Adrenal gland (tissue), 5 donors: Measurements from ENCODE around the gene TINAGL1.

ENCODE experiments used
- POLR2A ChIP-seq, 2 donors: fragments of 450-650 bp; IDR thresholded peaks; one replicate each; pipeline ENCODE4 v1.6.1; 2017; ENCODE audit warnings: antibody characterized with exemption in 2 of 2, mild to moderate bottlenecking in 2 of 2, moderate library complexity in 1 of 2
- TF ChIP-seq, protein P1 (sequence below), 6 experiments: fragments of 450-650 bp in 4 of 6; fragments of 200-600 bp in 2 of 6; sonication (generic) in 1 of 6; IDR thresholded peaks; 1 replicate in 5 of 6; 2 replicates in 1 of 6; pipeline versions ENCODE4 v1.5.1 to v1.8.0; 2016 to 2021; ENCODE audit warnings: antibody characterized with exemption in 6 of 6, mild to moderate bottlenecking in 2 of 6, moderate library complexity in 1 of 6
- donor health status: DM: no; HTN: no; CAD: no.

DNA sequence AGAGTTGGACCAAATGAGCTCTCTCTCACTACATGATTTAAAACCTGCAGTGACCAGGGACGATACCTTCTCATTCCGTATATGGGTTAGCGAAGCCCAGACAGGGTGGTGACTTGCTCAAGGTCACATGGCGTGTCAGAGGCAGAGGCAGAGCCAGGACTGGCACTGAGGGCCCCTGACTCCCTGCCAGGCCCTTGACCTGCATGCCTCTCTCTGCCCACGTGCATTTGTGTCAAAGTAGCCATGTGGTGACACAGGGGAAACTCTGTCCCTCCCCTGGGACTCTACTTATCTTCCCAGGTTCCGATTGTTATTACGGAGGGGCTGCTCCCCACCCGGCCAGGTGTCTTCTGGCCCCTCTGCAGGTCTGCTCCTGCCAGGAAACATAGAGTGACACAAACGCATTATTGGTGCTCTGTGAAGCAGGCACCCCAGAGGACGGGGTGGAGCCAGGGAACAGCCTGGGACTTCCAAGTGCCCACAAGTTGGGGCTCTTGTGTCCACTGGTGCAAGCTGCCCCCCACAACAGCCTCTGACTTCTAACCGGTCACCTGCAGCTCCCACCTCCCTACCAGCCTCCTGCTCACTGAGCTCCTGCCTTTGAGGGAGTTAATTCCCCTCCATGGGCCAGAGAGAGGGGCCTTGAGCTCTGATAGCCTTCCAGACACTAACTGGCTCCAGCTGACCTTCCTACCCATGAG, 7.3 kb upstream of the TINAGL1 start:
- TF ChIP-seq POLR2A (IDR thresholded peaks at IDR 0.05) = no peak
- TF ChIP-seq, protein P1, sequence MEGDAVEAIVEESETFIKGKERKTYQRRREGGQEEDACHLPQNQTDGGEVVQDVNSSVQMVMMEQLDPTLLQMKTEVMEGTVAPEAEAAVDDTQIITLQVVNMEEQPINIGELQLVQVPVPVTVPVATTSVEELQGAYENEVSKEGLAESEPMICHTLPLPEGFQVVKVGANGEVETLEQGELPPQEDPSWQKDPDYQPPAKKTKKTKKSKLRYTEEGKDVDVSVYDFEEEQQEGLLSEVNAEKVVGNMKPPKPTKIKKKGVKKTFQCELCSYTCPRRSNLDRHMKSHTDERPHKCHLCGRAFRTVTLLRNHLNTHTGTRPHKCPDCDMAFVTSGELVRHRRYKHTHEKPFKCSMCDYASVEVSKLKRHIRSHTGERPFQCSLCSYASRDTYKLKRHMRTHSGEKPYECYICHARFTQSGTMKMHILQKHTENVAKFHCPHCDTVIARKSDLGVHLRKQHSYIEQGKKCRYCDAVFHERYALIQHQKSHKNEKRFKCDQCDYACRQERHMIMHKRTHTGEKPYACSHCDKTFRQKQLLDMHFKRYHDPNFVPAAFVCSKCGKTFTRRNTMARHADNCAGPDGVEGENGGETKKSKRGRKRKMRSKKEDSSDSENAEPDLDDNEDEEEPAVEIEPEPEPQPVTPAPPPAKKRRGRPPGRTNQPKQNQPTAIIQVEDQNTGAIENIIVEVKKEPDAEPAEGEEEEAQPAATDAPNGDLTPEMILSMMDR (IDR thresholded peaks at IDR 0.05) = no peak
